MCF 10A (cell line): ENCODE measurements around the gene DFFA. TPM values are rescaled to one million over a fixed set of nuclear protein-coding genes. Genes with fewer than 3 reads are reported as not detected.
A peak's percentile ranks its signal among the peaks of the same experiment; 100 is the strongest.

Experiments
- Bru-seq: library from RNA; stranded (reverse); fragments of 400-500 nt; gene quantifications from one replicate; lab custom pipeline; 2021; lab: Mats Ljungman, UMichigan
- BruChase-seq, 2 experiments: library from RNA; stranded (reverse); fragments of 400-500 nt; gene quantifications; one replicate each; lab custom pipeline; 2021; lab: Mats Ljungman, UMichigan
- BruUV-seq: library from RNA; stranded (reverse); fragments of 400-500 nt; replicated peaks from 2 replicates; lab custom pipeline; 2021; lab: Mats Ljungman, UMichigan
- CTCF ChIA-PET: fragments of 300-600 bp; sonication (Branson Sonifier 250); formaldehyde crosslinking; extraction: SDS; loops from one replicate; lab custom pipeline; 2021; ENCODE audit warnings: antibody characterized with exemption, inconsistent platforms; lab: Yijun Ruan, JAX
- POLR2A ChIA-PET: fragments of 300-600, 350-650 bp; sonication (Branson Sonifier 250); formaldehyde crosslinking; extraction: SDS; loops from one replicate; lab custom pipeline; 2020; ENCODE audit warnings: antibody characterized with exemption, inconsistent platforms; lab: Yijun Ruan, JAX
- DNase-seq: peaks from one replicate; pipeline ENCODE4 v3.0.0-alpha.2; 2018; ENCODE audit not compliant: unreplicated experiment
- H3K27ac Mint-ChIP-seq: one replicate; pipeline ENCODE4 v1.8.0; 2022; ENCODE audit warnings: mild to moderate bottlenecking, low read depth, mixed read lengths; ENCODE audit not compliant: unreplicated experiment
- H3K27me3 Mint-ChIP-seq: one replicate; pipeline ENCODE4 v1.8.0; 2022; ENCODE audit warnings: mixed read lengths; ENCODE audit not compliant: insufficient read depth, unreplicated experiment
- H3K36me3 Mint-ChIP-seq: one replicate; pipeline ENCODE4 v1.8.0; 2022; ENCODE audit warnings: mild to moderate bottlenecking, moderate library complexity, mixed read lengths; ENCODE audit not compliant: insufficient read depth, unreplicated experiment
- H3K4me1 Mint-ChIP-seq: one replicate; pipeline ENCODE4 v1.8.0; 2022; ENCODE audit warnings: mixed read lengths; ENCODE audit not compliant: insufficient read depth, unreplicated experiment
- H3K4me3 Mint-ChIP-seq: one replicate; pipeline ENCODE4 v1.8.0; 2022; ENCODE audit warnings: mild to moderate bottlenecking, moderate library complexity, mixed read lengths; ENCODE audit not compliant: unreplicated experiment
- H3K9me3 Mint-ChIP-seq: one replicate; pipeline ENCODE4 v1.8.0; 2022; ENCODE audit warnings: mixed read lengths; ENCODE audit not compliant: unreplicated experiment
- intact Hi-C: fragments of 100-400 bp; cut with micrococcal nuclease; formaldehyde crosslinking; loops from 2 replicates; pipeline ENCODE4 v1.14.1; 2022
- long read RNA-seq: library from polyadenylated mRNA; stranded (forward); transcript quantifications from one replicate; pipeline ENCODE4 v2.0.0, GENCODE V29; 2022
- total RNA-seq: library from RNA; stranded (reverse); gene quantifications from 2 replicates; pipeline ENCODE4 v1.2.3, GENCODE V29; 2022
- TF ChIP-seq, protein P1 (sequence below): fragments of 200-600 bp; IDR thresholded peaks from one replicate; pipeline ENCODE4 v1.8.0; 2022; ENCODE audit warnings: antibody characterized with exemption, mild to moderate bottlenecking; ENCODE audit not compliant: unreplicated experiment

The DFFA gene, protein sequence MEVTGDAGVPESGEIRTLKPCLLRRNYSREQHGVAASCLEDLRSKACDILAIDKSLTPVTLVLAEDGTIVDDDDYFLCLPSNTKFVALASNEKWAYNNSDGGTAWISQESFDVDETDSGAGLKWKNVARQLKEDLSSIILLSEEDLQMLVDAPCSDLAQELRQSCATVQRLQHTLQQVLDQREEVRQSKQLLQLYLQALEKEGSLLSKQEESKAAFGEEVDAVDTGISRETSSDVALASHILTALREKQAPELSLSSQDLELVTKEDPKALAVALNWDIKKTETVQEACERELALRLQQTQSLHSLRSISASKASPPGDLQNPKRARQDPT
- total RNA-seq = 51.3 and 55.7 TPM in 2 replicates
- percentile 80 among the genes with signal in this experiment for Bru-seq, nascent RNA
- BruChase-seq, experiment 1, labeled RNA remaining after a 6-hour chase = percentile 95 among the genes with signal in this experiment
- BruChase-seq, experiment 2, labeled RNA remaining after a 2-hour chase = percentile 86 among the genes with signal in this experiment
- long read RNA-seq, full-length matches to known transcripts = 69 of 80 reads
- long read RNA-seq, partial matches to known transcripts = 2 of 80 reads
- long read RNA-seq, other reads (novel, unspliced or antisense) = 9 of 80 reads

DNA sequence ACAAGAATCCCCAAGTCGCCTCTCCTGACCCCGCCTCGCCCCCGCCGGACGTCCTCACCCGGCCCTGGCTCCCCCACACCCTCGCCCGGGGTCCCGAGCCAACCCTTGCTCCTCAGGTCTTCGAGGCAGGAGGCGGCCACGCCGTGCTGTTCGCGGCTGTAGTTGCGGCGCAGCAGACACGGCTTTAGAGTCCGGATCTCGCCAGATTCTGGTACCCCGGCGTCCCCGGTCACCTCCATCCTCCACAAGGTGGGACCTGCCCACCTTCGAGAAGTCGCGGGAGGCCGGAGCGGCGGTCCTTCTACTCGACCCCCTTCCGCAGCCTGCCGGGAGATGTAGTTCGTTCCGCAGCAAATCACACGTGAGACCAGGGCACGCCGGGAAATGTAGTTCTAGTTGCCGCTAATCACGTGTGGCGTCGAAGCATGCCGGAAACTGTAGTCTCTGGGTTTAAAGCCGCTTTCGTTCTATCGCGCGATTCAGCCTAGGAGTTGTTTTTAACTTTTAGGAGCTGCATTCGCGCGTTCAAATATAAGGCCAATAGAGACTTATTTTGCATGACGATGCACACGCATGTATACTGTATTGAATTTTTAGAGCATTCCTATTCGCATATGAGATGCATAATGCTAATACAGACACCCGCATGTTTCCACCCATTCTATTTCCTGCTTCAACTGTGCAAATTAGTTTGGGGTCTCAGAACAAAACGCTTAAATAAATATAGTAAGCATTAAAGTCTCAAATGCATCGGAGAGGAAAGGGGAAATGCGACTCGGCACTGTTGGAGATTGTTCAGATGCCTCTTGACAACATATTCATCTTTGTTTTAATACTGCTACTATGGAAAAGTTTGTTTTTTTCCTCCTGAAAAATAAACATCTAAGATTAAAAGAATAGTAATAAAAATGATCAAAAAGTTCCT is at the start of gene DFFA:
Gene DFFA, minus strand, starts transcription at position 310 of the 925 bp plus-strand sequence. Its CDS starts 71 bp downstream, at position 239.
- DNase-seq = peak; percentile 96
- Mint-ChIP-seq H3K27me3 (no peaks in the 10 kb centered on the region), H3K4me3 (peak within 1 kb of the TSS; percentile 97), H3K27ac (peak within 1 kb of the TSS; percentile 94), H3K4me1 (peaks cover 7% of the 10 kb centered on the region), H3K9me3 (no peaks in the 10 kb centered on the region), H3K36me3 (peaks cover 24% of the 10 kb centered on the region)
- ChIA-PET CTCF (interaction anchor here (0.5 to 1.4 kb wide), 2 partner anchors 22 to 25 kb away, joined by 3 to 4 read pairs; no protein-coding TSS in a partner anchor), POLR2A (interaction anchor here (0.7 to 2.6 kb wide), 10 partner anchors 13 to 428 kb away, joined by 3 to 23 read pairs (median 5); partner anchors contain the start of gene KIF1B)
- BruUV-seq = no TSS peak
- intact Hi-C loops = no loop called here
- TF ChIP-seq, protein P1, sequence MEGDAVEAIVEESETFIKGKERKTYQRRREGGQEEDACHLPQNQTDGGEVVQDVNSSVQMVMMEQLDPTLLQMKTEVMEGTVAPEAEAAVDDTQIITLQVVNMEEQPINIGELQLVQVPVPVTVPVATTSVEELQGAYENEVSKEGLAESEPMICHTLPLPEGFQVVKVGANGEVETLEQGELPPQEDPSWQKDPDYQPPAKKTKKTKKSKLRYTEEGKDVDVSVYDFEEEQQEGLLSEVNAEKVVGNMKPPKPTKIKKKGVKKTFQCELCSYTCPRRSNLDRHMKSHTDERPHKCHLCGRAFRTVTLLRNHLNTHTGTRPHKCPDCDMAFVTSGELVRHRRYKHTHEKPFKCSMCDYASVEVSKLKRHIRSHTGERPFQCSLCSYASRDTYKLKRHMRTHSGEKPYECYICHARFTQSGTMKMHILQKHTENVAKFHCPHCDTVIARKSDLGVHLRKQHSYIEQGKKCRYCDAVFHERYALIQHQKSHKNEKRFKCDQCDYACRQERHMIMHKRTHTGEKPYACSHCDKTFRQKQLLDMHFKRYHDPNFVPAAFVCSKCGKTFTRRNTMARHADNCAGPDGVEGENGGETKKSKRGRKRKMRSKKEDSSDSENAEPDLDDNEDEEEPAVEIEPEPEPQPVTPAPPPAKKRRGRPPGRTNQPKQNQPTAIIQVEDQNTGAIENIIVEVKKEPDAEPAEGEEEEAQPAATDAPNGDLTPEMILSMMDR = no peak

DNA sequence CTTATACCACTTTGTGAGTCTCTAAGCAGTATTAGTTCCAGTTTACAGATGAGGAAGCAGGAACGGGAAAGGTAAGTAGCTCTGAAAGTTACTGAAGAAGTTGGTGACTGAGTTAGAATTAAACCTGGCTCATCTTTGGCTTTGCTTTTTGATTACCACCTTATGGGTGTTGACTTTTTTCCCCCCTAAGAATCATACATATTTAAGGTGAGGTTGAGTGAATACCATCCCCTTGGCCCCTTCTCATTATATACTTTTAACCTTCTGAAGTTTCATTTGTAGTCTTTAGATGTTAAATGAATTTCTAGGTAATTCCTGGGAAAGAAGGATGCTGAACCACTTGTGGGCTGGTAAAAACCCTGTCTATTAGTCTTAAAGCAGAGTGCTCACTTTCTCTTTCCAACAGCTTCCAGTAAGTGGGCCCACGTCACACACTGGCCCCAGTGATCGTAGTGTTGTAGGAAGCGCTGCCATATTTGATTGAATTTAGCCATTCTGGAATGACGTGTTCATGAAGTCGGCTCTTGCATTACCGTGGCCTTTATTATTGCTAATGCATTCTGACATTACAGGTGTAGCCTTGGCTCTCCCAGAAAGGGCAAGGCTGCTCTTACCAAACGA is 49.3 kb upstream of the DFFA start:
- no peak overlapping the region for H3K27ac Mint-ChIP-seq
- ChIA-PET POLR2A (no interaction called here), CTCF (interaction anchor here (0.6 kb wide), 1 partner anchor 92 kb away, joined by 3 read pairs; no protein-coding TSS in a partner anchor)
- H3K36me3 Mint-ChIP-seq = peaks cover 4% of the 10 kb centered on the region
- H3K4me1 Mint-ChIP-seq = peaks cover 4% of the 10 kb centered on the region
- DNase-seq = no peak
- H3K27me3 Mint-ChIP-seq = no peaks in the 10 kb centered on the region
- no peak overlapping the region for H3K4me3 Mint-ChIP-seq
- no peaks in the 10 kb centered on the region for H3K9me3 Mint-ChIP-seq
- TF ChIP-seq, protein P1 = no peak
- intact Hi-C loops = no loop called here
- TSS peak; percentile 7 for BruUV-seq

DNA sequence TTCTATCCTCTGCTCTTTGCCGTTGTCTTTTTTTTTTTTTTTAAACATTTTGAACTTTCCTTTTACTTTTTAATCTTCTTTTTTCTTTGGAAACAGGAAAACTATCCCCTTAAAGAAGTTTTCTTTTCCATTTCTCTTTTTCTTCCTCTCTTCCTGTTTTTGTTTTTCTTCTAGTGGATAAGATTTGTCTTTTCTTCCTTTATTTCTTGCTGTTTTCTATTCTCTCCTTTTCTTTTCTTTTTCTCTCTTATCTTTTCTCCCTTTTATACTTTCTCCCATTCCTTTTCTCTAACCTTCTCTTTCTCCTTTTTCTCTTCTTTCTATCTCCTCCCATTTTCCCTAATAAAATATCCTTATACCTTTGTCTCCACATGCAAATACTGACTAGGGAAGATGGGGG is 48.6 kb upstream of the DFFA start:
- Mint-ChIP-seq H3K4me3 (no peak overlapping the region), H3K27me3 (no peaks in the 10 kb centered on the region), H3K9me3 (no peaks in the 10 kb centered on the region), H3K4me1 (peaks cover 7% of the 10 kb centered on the region), H3K36me3 (peaks cover 4% of the 10 kb centered on the region), H3K27ac (no peak overlapping the region)
- TF ChIP-seq, protein P1 = no peak
- DNase-seq = no peak
- intact Hi-C loops = no loop called here
- POLR2A ChIA-PET = interaction anchor here (0.6 to 1.1 kb wide), 2 partner anchors 34 to 491 kb away, joined by 3 to 5 read pairs; partner anchors contain the start of gene TARDBP
- CTCF ChIA-PET = interaction anchor here (1.0 kb wide), 2 partner anchors 10 to 11 kb away, joined by 6 to 7 read pairs; no protein-coding TSS in a partner anchor
- no TSS peak for BruUV-seq
